Suprapubic skin (tissue), 4 donors: ENCODE data around the gene GRB10. TPM values are rescaled to one million over a fixed set of nuclear protein-coding genes. Genes with fewer than 3 reads are reported as not detected.
"Not testable (repeated sequence)": the region's sequence is repeated elsewhere in the genome, so short reads cannot be mapped to it uniquely, and the experiment has no call there.

ENCODE experiments used
- DNase-seq, 2 donors: peaks; one replicate each; pipeline ENCODE4 v3.0.0-alpha.2; 2019; ENCODE audit warnings: low spot score in 2 of 2
- H3K27ac ChIP-seq: fragments of 200-600 bp; sonication (generic); one replicate; pipeline ENCODE4 v1.5.1; 2019
- H3K27me3 ChIP-seq: fragments of 200-600 bp; sonication (generic); one replicate; pipeline ENCODE4 v1.5.1; 2019
- H3K36me3 ChIP-seq: fragments of 200-600 bp; sonication (generic); one replicate; pipeline ENCODE4 v1.5.1; 2019
- H3K4me1 ChIP-seq: fragments of 200-600 bp; sonication (generic); one replicate; pipeline ENCODE4 v1.5.1; 2019
- H3K4me3 ChIP-seq: fragments of 200-600 bp; sonication (generic); one replicate; pipeline ENCODE4 v1.5.1; 2019; ENCODE audit warnings: mild to moderate bottlenecking
- H3K9me3 ChIP-seq: fragments of 200-600 bp; sonication (generic); one replicate; pipeline ENCODE4 v1.5.1; 2019
- CTCF ChIP-seq, 2 donors: fragments of 200-600 bp in 1 of 2; fragments of 450-650 bp in 1 of 2; sonication (generic) in 1 of 2; IDR thresholded peaks; one replicate each; pipeline ENCODE4 v1.5.1; 2016 to 2019; ENCODE audit warnings: antibody characterized with exemption in 2 of 2, mild to moderate bottlenecking in 1 of 2, moderate library complexity in 1 of 2
- EP300 ChIP-seq: sonication (generic); formaldehyde crosslinking; IDR thresholded peaks from one replicate; pipeline ENCODE4 v1.6.1; 2017; ENCODE audit warnings: antibody characterized with exemption
- POLR2A ChIP-seq, 2 donors: fragments of 450-650 bp; IDR thresholded peaks; one replicate each; pipeline ENCODE4 v1.6.1; 2017; ENCODE audit warnings: antibody characterized with exemption in 2 of 2, mild to moderate bottlenecking in 2 of 2, moderate library complexity in 2 of 2
- POLR2AphosphoS5 ChIP-seq, 3 donors: sonication (generic); formaldehyde crosslinking; IDR thresholded peaks; one replicate each; pipeline ENCODE4 v1.6.1; 2017; ENCODE audit warnings: antibody characterized with exemption in 3 of 3
- WGBS: methylation state at CpG from one replicate; pipeline ENCODE4 v1.1.5; 2018; 5-methylcytosine and 5-hydroxymethylcytosine counted together
- total RNA-seq, 4 donors: library from RNA; depleted of rRNA; stranded (reverse); fragments of >200 nt; gene quantifications; one replicate each; pipeline ENCODE4 v1.1.0, GENCODE V29; 2016

GRB10 gene
- total RNA-seq, 4 donors from 2014 or later: 7.8 to 56.2 (median 11.5) TPM

- no peak overlapping the region for H3K4me3 ChIP-seq
- H3K9me3 ChIP-seq: no peaks in the 10 kb centered on the region
- peaks cover 10% of the 10 kb centered on the region for H3K27me3 ChIP-seq
- no peak for DNase-seq
- TF ChIP-seq POLR2A (IDR thresholded peaks at IDR 0.05) (no peak), EP300 (no peak), POLR2AphosphoS5 (IDR thresholded peaks at IDR 0.05) (no peak), CTCF (IDR thresholded peaks at IDR 0.05) (no peak)
- peaks cover 3% of the 10 kb centered on the region for H3K4me1 ChIP-seq
- no peak overlapping the region for H3K27ac ChIP-seq
- WGBS: 82% methylated on average over 14 of the region's 14 CpGs
- no peaks in the 10 kb centered on the region for H3K36me3 ChIP-seq
Observed at GRCh38 chr7:50554431-50555322, 228.0 kb downstream of the GRB10 start.

GRCh38 chr7:50553973-50554372 is 228.7 kb downstream of the GRB10 start:
- peaks cover 5% of the 10 kb centered on the region for H3K27me3 ChIP-seq
- H3K9me3 ChIP-seq: no peaks in the 10 kb centered on the region
- no peak overlapping the region for H3K27ac ChIP-seq
- no peak for DNase-seq
- WGBS: 42% methylated on average over 3 of the region's 3 CpGs
- H3K36me3 ChIP-seq: no peaks in the 10 kb centered on the region
- TF ChIP-seq EP300: no peak
- no peak for TF ChIP-seq CTCF (IDR thresholded peaks at IDR 0.05)
- TF ChIP-seq POLR2A (IDR thresholded peaks at IDR 0.05): no peak
- TF ChIP-seq POLR2AphosphoS5 (IDR thresholded peaks at IDR 0.05): no peak
- peaks cover 3% of the 10 kb centered on the region for H3K4me1 ChIP-seq
- H3K4me3 ChIP-seq: no peak overlapping the region

- Histone ChIP-seq H3K27me3 (no peaks in the 10 kb centered on the region), H3K4me1 (peaks cover 3% of the 10 kb centered on the region), H3K27ac (no peak overlapping the region), H3K9me3 (no peaks in the 10 kb centered on the region), H3K36me3 (no peaks in the 10 kb centered on the region), H3K4me3 (no peak overlapping the region)
- DNase-seq: no peak
- 18% methylated on average over 4 of the region's 4 CpGs for WGBS
- no peak for TF ChIP-seq EP300
- TF ChIP-seq POLR2A (IDR thresholded peaks at IDR 0.05): no peak
- TF ChIP-seq POLR2AphosphoS5 (IDR thresholded peaks at IDR 0.05): no peak
- TF ChIP-seq CTCF (IDR thresholded peaks at IDR 0.05): no peak
Observed at GRCh38 chr7:50552921-50553320, 229.8 kb downstream of the GRB10 start.

- H3K4me3 ChIP-seq: no peak overlapping the region
- WGBS: 70% methylated on average over 4 of the region's 4 CpGs
- TF ChIP-seq POLR2A (IDR thresholded peaks at IDR 0.05): no peak
- no peaks in the 10 kb centered on the region for H3K36me3 ChIP-seq
- DNase-seq: no peak
- peaks cover 3% of the 10 kb centered on the region for H3K4me1 ChIP-seq
- no peaks in the 10 kb centered on the region for H3K9me3 ChIP-seq
- H3K27me3 ChIP-seq: no peaks in the 10 kb centered on the region
- no peak overlapping the region for H3K27ac ChIP-seq
Observed at GRCh38 chr7:50552139-50552538, 230.6 kb downstream of the GRB10 start.

- DNase-seq, H3K4me1 ChIP-seq, H3K27ac ChIP-seq, H3K36me3 ChIP-seq, H3K4me3 ChIP-seq, H3K9me3 ChIP-seq, H3K27me3 ChIP-seq: not testable (repeated sequence)
- WGBS: 88% methylated on average over 4 of the region's 4 CpGs
Observed at GRCh38 chr7:50545613-50546012, 237.1 kb downstream of the GRB10 start.

- no peak for TF ChIP-seq EP300
- no peak for TF ChIP-seq POLR2A (IDR thresholded peaks at IDR 0.05)
- no peak for TF ChIP-seq CTCF (IDR thresholded peaks at IDR 0.05)
- no peak for DNase-seq
- Histone ChIP-seq H3K4me3 (no peak overlapping the region), H3K4me1 (no peaks in the 10 kb centered on the region), H3K27ac (no peak overlapping the region), H3K36me3 (no peaks in the 10 kb centered on the region), H3K9me3 (no peaks in the 10 kb centered on the region), H3K27me3 (no peaks in the 10 kb centered on the region)
- 74% methylated on average over 6 of the region's 6 CpGs for WGBS
Observed at GRCh38 chr7:50544992-50545391, 237.7 kb downstream of the GRB10 start.
